Measurements from ENCODE around the gene RAD1. TPM values are rescaled to one million over a fixed set of nuclear protein-coding genes. Genes with fewer than 3 reads are reported as not detected.

Gene RAD1
- total RNA-seq, 6 donors from 2014 or later: 12.2 to 39.1 (median 28.8) TPM

DNA sequence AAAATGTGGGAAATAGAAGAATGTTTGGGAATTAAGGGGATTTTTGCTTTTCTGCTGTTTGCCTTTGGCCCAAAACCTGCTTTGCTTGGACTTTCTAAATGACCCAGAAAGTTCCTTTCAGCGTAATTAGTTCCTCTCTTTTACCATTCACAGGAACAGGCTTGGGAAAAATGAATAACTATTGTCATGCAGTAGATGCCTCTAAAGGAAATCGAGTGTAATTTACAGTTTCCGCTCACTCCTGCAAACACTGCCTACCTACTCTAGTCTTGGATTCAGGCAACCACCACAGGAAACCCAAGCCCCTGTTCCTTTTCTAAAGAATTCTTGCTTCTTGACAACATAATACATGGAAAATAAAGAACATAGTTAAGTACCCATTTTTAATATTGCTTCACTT, 51.4 kb downstream of the RAD1 start:
- DNase-seq: no peak

DNA sequence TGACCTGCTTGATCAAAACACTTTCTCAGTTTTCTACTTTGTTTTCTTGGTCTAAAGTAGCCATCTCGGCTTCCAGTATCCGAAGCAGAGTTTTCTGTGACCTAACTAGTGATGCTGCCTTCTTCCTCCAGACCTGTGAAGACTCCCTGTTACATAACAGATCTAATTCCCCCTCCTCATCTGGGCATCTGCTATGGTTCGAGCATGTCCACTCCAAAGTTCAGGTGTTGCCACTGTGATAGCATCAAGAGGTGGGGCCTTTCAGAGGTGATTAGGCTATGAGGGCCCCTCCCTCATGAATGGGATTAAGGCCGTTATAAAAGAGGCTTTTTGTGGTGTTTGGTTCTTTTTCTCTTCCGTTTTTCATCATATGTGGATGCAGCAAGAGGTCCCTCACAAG, 56.1 kb downstream of the RAD1 start:
- no peak overlapping the region for H3K27ac ChIP-seq
- WGBS, 2 donors: 72 to 76% methylated on average over 5 of the region's 5 CpGs

More for the DNA sequence above, 51.4 kb downstream of the RAD1 start:
- TF ChIP-seq POLR2A (IDR thresholded peaks at IDR 0.05) (no peak), POLR2AphosphoS5 (IDR thresholded peaks at IDR 0.05) (no peak), EP300 (IDR thresholded peaks at IDR 0.05) (no peak)
- TF ChIP-seq, protein P1, sequence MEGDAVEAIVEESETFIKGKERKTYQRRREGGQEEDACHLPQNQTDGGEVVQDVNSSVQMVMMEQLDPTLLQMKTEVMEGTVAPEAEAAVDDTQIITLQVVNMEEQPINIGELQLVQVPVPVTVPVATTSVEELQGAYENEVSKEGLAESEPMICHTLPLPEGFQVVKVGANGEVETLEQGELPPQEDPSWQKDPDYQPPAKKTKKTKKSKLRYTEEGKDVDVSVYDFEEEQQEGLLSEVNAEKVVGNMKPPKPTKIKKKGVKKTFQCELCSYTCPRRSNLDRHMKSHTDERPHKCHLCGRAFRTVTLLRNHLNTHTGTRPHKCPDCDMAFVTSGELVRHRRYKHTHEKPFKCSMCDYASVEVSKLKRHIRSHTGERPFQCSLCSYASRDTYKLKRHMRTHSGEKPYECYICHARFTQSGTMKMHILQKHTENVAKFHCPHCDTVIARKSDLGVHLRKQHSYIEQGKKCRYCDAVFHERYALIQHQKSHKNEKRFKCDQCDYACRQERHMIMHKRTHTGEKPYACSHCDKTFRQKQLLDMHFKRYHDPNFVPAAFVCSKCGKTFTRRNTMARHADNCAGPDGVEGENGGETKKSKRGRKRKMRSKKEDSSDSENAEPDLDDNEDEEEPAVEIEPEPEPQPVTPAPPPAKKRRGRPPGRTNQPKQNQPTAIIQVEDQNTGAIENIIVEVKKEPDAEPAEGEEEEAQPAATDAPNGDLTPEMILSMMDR (IDR thresholded peaks at IDR 0.05): no peak
- Histone ChIP-seq H3K27me3 (no peaks in the 10 kb centered on the region), H3K27ac (no peak overlapping the region), H3K4me1 (peaks cover 0 to 6% (median 4%) of the 10 kb centered on the region in 4 donors), H3K4me3 (no peak overlapping the region), H3K36me3 (no peaks in the 10 kb centered on the region), H3K9me3 (no peaks in the 10 kb centered on the region)
- no peak for ATAC-seq (ENCODE audit: low FRiP score in 2 of 2)
- 35 to 63% methylated on average over 3 of the region's 3 CpGs for WGBS, 2 donors

DNA sequence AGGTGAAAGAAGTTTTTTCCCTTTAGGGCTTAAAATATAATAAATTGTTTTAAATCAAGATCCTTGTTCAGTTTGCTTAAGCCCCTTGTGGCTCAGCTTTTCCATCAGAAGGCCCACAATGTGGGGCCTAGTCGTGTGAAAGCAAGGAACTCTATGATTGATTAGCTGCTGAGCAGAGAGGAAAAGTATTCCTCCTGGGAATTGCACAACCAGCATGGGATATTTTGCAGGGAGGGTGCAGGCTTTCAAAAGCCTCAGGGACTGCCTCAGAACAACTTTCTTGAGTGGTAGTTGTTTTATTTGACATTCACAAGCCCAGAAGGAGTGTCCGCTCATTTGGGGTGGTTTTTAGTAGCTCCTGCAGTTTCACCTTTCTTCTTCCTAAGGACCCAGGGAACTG, 56.5 kb downstream of the RAD1 start:
- H3K27me3 ChIP-seq: no peaks in the 10 kb centered on the region
- H3K9me3 ChIP-seq: no peaks in the 10 kb centered on the region
- no peak overlapping the region for H3K27ac ChIP-seq
- TF ChIP-seq, protein P1 (IDR thresholded peaks at IDR 0.05): no peak
- TF ChIP-seq EP300 (IDR thresholded peaks at IDR 0.05) (no peak), POLR2AphosphoS5 (IDR thresholded peaks at IDR 0.05) (no peak), POLR2A (IDR thresholded peaks at IDR 0.05) (no peak)
- H3K4me3 ChIP-seq: no peak overlapping the region
- H3K36me3 ChIP-seq: no peaks in the 10 kb centered on the region
- peaks cover 0 to 14% (median 8%) of the 10 kb centered on the region in 4 donors for H3K4me1 ChIP-seq
- DNase-seq (no peak), ATAC-seq (ENCODE audit: low FRiP score in 2 of 2) (peak in 1 of 2 donors; percentile 17)
- 33 to 40% methylated on average over 2 of the region's 2 CpGs for WGBS, 2 donors

More for the DNA sequence above, 56.1 kb downstream of the RAD1 start:
- Histone ChIP-seq H3K36me3 (no peaks in the 10 kb centered on the region), H3K27me3 (no peaks in the 10 kb centered on the region), H3K4me1 (peaks cover 0 to 14% (median 10%) of the 10 kb centered on the region in 4 donors), H3K4me3 (no peak overlapping the region), H3K9me3 (no peaks in the 10 kb centered on the region)
- TF ChIP-seq POLR2AphosphoS5 (IDR thresholded peaks at IDR 0.05) (no peak), POLR2A (IDR thresholded peaks at IDR 0.05) (no peak), EP300 (IDR thresholded peaks at IDR 0.05) (no peak)
- TF ChIP-seq, protein P1 (IDR thresholded peaks at IDR 0.05): no peak
- ATAC-seq (ENCODE audit: low FRiP score in 2 of 2): no peak
- DNase-seq: no peak

DNA sequence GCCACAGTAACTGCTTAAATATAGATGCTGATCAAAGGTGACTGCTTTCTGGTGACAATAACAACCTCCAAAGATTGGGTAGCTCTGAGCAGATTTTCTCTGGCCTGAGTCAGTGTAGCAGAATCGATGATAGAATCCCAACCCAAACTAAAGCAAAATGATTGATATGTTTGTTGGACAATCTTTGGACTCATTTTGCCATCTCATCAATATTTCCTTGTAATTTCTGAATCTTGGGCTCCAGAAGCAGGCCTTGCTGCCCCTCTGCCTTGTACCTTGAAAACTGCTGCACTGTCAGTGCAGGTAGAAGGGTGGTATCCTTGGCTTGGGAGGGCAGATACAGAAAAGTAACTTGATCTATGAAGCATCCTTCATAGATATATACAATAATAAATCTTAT, 57.4 kb downstream of the RAD1 start:
- H3K27me3 ChIP-seq: no peaks in the 10 kb centered on the region
- WGBS, 2 donors: 90 to 95% methylated on average over 1 of the region's 1 CpG
- H3K4me1 ChIP-seq: peaks cover 0 to 14% (median 8%) of the 10 kb centered on the region in 4 donors
- no peak for DNase-seq
- no peak overlapping the region for H3K27ac ChIP-seq
- TF ChIP-seq POLR2A (IDR thresholded peaks at IDR 0.05) (no peak), EP300 (IDR thresholded peaks at IDR 0.05) (no peak), POLR2AphosphoS5 (IDR thresholded peaks at IDR 0.05) (no peak)
- TF ChIP-seq, protein P1 (IDR thresholded peaks at IDR 0.05): no peak
- H3K36me3 ChIP-seq: no peaks in the 10 kb centered on the region
- H3K4me3 ChIP-seq: no peak overlapping the region
- H3K9me3 ChIP-seq: no peaks in the 10 kb centered on the region
- ATAC-seq (ENCODE audit: low FRiP score in 2 of 2): no peak

DNA sequence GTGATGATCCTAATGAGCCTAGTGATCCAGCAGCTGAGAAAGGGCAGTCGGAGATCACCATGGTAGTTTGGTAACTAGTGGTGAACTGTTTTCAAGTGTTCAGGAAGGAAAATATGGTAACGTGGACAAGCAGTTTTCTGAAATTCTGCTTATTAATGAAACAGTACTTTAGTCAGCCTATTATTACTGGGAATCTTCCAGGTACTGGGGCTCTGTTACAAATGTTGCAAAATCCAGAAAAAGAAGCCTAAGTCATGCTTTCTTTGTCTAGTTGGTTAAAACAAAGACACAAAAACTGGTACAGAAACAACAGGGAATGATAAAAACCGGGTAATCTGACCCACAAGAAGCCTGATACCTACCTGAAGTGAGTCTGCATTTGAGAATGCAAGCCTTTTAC, 58.1 kb downstream of the RAD1 start:
- no peak for ATAC-seq (ENCODE audit: low FRiP score in 2 of 2)
- DNase-seq: no peak
- no peaks in the 10 kb centered on the region for H3K9me3 ChIP-seq
- H3K4me1 ChIP-seq: peaks cover 0 to 14% (median 8%) of the 10 kb centered on the region in 4 donors
- no peak overlapping the region for H3K27ac ChIP-seq
- no peaks in the 10 kb centered on the region for H3K36me3 ChIP-seq
- WGBS, 2 donors: 72 to 86% methylated on average over 3 of the region's 3 CpGs
- TF ChIP-seq POLR2A (IDR thresholded peaks at IDR 0.05): no peak
- TF ChIP-seq POLR2AphosphoS5 (IDR thresholded peaks at IDR 0.05): no peak
- TF ChIP-seq, protein P1 (IDR thresholded peaks at IDR 0.05): no peak
- no peak for TF ChIP-seq EP300 (IDR thresholded peaks at IDR 0.05)
- no peak overlapping the region for H3K4me3 ChIP-seq
- H3K27me3 ChIP-seq: no peaks in the 10 kb centered on the region

Data from upper lobe of left lung (tissue), 6 donors.